Left lung (tissue), 10 donors: ENCODE measurements around the gene DNAAF8. TPM values are rescaled to one million over a fixed set of nuclear protein-coding genes. Genes with fewer than 3 reads are reported as not detected.
A peak's percentile ranks its signal among the peaks of the same experiment; 100 is the strongest.
"Not testable (repeated sequence)": the region's sequence is repeated elsewhere in the genome, so short reads cannot be mapped to it uniquely, and the experiment has no call there.

Experiments used
- ATAC-seq: fragments of 200-7000 bp; cut with Tn5 transposase; one replicate; pipeline ENCODE4 v1.9.1; 2020; ENCODE audit warnings: moderate library complexity
- DNase-seq, 4 donors: peaks; one replicate each; pipeline ENCODE4 v3.0.0-alpha.2; 2013 to 2020
- H3K27ac ChIP-seq, 2 donors: fragments of 200-600 bp; sonication (generic) in 1 of 2; one replicate each; pipeline versions ENCODE4 v1.5.0 to v1.8.0; 2020 to 2021
- H3K27me3 ChIP-seq, 2 donors: fragments of 200-600 bp; sonication (generic) in 1 of 2; one replicate each; pipeline versions ENCODE4 v1.5.0 to v1.8.0; 2020 to 2021
- H3K36me3 ChIP-seq, 2 donors: fragments of 200-600 bp; sonication (generic) in 1 of 2; one replicate each; pipeline versions ENCODE4 v1.5.0 to v1.8.0; 2020 to 2021
- H3K4me1 ChIP-seq, 2 donors: fragments of 200-600 bp; one replicate each; pipeline ENCODE4 v1.8.0; 2021
- H3K4me3 ChIP-seq, 2 donors: fragments of 200-600 bp; sonication (generic) in 1 of 2; one replicate each; pipeline versions ENCODE4 v1.5.0 to v1.8.0; 2020 to 2021; ENCODE audit warnings: mild to moderate bottlenecking in 1 of 2
- H3K9me3 ChIP-seq, 2 donors: fragments of 200-600 bp; sonication (generic) in 1 of 2; one replicate each; pipeline versions ENCODE4 v1.5.0 to v1.8.0; 2020 to 2021
- CTCF ChIP-seq, 2 donors: fragments of 200-600 bp; sonication (generic) in 1 of 2; IDR thresholded peaks; one replicate each; pipeline versions ENCODE4 v1.5.0 to v1.8.0; 2021; ENCODE audit warnings: antibody characterized with exemption in 2 of 2
- intact Hi-C, 2 donors: fragments of 100-400 bp; cut with DNase I; formaldehyde crosslinking; loops; one replicate each; pipeline versions ENCODE4 v1.11.2 to v1.14.2; 2022
- polyA plus RNA-seq, 6 donors: library from polyadenylated mRNA; unstranded; fragments of 120-200 nt; gene quantifications; one replicate each; pipeline ENCODE4 v1.2.1, GENCODE V29; 2013; ENCODE audit not compliant: insufficient read length in 6 of 6
- total RNA-seq, 2 donors: library from RNA; stranded (reverse); fragmentation: NEBNext Ultra II Directional; extraction: Animal tissue kit (Norgen Biotek cat#: 25700); gene quantifications; one replicate each; pipeline ENCODE4 v1.2.1, GENCODE V29; 2021
- donor health status: DM: no; HTN: yes; CAD: no.
- donor health status: DM: no; HTN: no; CAD: no.

Gene DNAAF8
- total and polyA plus RNA-seq, 8 donors, result 1.2 to 4.2 (median 2.9) TPM

GRCh38 chr16:4734730-4735535 is 596 bp downstream of the DNAAF8 start:
- intact Hi-C loops, result no loop called here
- H3K27me3 ChIP-seq, result no peaks in the 10 kb centered on the region
- H3K9me3 ChIP-seq, result no peaks in the 10 kb centered on the region
- H3K27ac ChIP-seq, result peak overlapping the region; percentile 65 to 87
- TF ChIP-seq CTCF (IDR thresholded peaks at IDR 0.05), result no peak
- H3K36me3 ChIP-seq, result peaks cover 0 to 6% of the 10 kb centered on the region in 2 donors
- H3K4me1 ChIP-seq, result peaks cover 6 to 19% of the 10 kb centered on the region in 2 donors
- DNase-seq (peak; percentile 73 to 96 (median 91)), ATAC-seq (peak; percentile 87)
- H3K4me3 ChIP-seq, result peak overlapping the region; percentile 79 to 99

GRCh38 chr16:4736546-4736945 is 2.2 kb downstream of the DNAAF8 start:
- no peaks in the 10 kb centered on the region for H3K27me3 ChIP-seq
- no peaks in the 10 kb centered on the region for H3K9me3 ChIP-seq
- intact Hi-C loops, result no loop called here
- no peak overlapping the region for H3K4me3 ChIP-seq
- no peak overlapping the region for H3K27ac ChIP-seq
- ATAC-seq (no peak), DNase-seq (peak in 1 of 4 donors; percentile 31)
- TF ChIP-seq CTCF (IDR thresholded peaks at IDR 0.05), result no peak
- H3K36me3 ChIP-seq, result no peaks in the 10 kb centered on the region
- H3K4me1 ChIP-seq, result peaks cover 6 to 19% of the 10 kb centered on the region in 2 donors

GRCh38 chr16:4737545-4737944 is 3.2 kb downstream of the DNAAF8 start:
- ATAC-seq (no peak), DNase-seq (peak in 1 of 4 donors; percentile 53)
- no peak for TF ChIP-seq CTCF (IDR thresholded peaks at IDR 0.05)
- Histone ChIP-seq H3K4me1 (peaks cover 6 to 19% of the 10 kb centered on the region in 2 donors), H3K36me3 (no peaks in the 10 kb centered on the region), H3K27me3 (no peaks in the 10 kb centered on the region), H3K9me3 (no peaks in the 10 kb centered on the region), H3K4me3 (no peak overlapping the region), H3K27ac (no peak overlapping the region)
- intact Hi-C loops, result no loop called here

GRCh38 chr16:4738370-4738769 is 4.0 kb downstream of the DNAAF8 start:
- DNase-seq, result peak in 1 of 4 donors; percentile 35
- H3K9me3 ChIP-seq, ATAC-seq, H3K4me3 ChIP-seq, intact Hi-C loops, H3K27ac ChIP-seq, H3K27me3 ChIP-seq, H3K36me3 ChIP-seq: not testable (repeated sequence)
- peaks cover 6 to 13% of the 10 kb centered on the region in 2 donors for H3K4me1 ChIP-seq

- no peak overlapping the region for H3K4me3 ChIP-seq
- no peak for TF ChIP-seq CTCF (IDR thresholded peaks at IDR 0.05)
- H3K27ac ChIP-seq, result no peak overlapping the region
- no peaks in the 10 kb centered on the region for H3K36me3 ChIP-seq
- intact Hi-C loops, result no loop called here
- no peaks in the 10 kb centered on the region for H3K27me3 ChIP-seq
- DNase-seq (peak in 1 of 4 donors; percentile 57), ATAC-seq (peak; percentile 47)
- H3K9me3 ChIP-seq, result no peaks in the 10 kb centered on the region
- no peaks in the 10 kb centered on the region for H3K4me1 ChIP-seq
These were observed 9.0 kb downstream of the DNAAF8 start for GRCh38 chr16:4743226-4743878.
